Right cardiac atrium (tissue), 5 donors: Measurements from ENCODE around the gene TUBGCP4. TPM values are rescaled to one million over a fixed set of nuclear protein-coding genes. Genes with fewer than 3 reads are reported as not detected.

Experiments
- ATAC-seq, 2 donors: fragments of 200-7000 bp; cut with Tn5 transposase; one replicate each; pipeline versions ENCODE4 v1.8.0 to v1.9.1; 2020; ENCODE audit warnings: moderate library complexity in 2 of 2, mild to moderate bottlenecking in 1 of 2
- DNase-seq, 3 donors: peaks; one replicate each; pipeline ENCODE4 v3.0.0-alpha.2; 2020
- H3K27ac ChIP-seq: one replicate; pipeline ENCODE4 v1.5.1; 2013; ENCODE audit warnings: mild to moderate bottlenecking, low read length, control low read depth, moderate library complexity
- H3K27me3 ChIP-seq: one replicate; pipeline ENCODE4 v1.6.1; 2013; ENCODE audit not compliant: control insufficient read depth, insufficient read depth
- H3K4me1 ChIP-seq: one replicate; pipeline ENCODE4 v1.6.1; 2013; ENCODE audit warnings: low read length; ENCODE audit not compliant: control insufficient read depth, insufficient read depth
- H3K4me3 ChIP-seq: one replicate; pipeline ENCODE4 v1.5.1; 2013; ENCODE audit warnings: low read length, control low read depth
- H3K9me3 ChIP-seq: one replicate; pipeline ENCODE4 v1.6.1; 2013; ENCODE audit warnings: low read length; ENCODE audit not compliant: control insufficient read depth
- WGBS: extraction: QIAGEN DNeasy Blood & Tissue Kit; methylation state at CpG from one replicate; pipeline ENCODE4 v1.1.7; 2013; 5-methylcytosine and 5-hydroxymethylcytosine counted together
- intact Hi-C, 4 donors: fragments of 100-400 bp; cut with DNase I; formaldehyde crosslinking; loops; one replicate each; pipeline versions ENCODE4 v1.11.0 to v1.14.0; 2022 to 2023
- polyA plus RNA-seq: library from polyadenylated mRNA; stranded (reverse); fragments of 200-250 nt; gene quantifications from one replicate; pipeline ENCODE4 v1.2.3, GENCODE V29; 2013
- total RNA-seq, 4 donors: library from RNA; stranded (reverse); fragmentation: NEBNext Ultra II Directional; extraction: Animal tissue kit (Norgen Biotek cat#: 25700); gene quantifications; one replicate each; pipeline ENCODE4 v1.2.1, GENCODE V29; 2021
- donor health status: healthy with polysubstance abuse.
- donor health status: DM: no; HTN: yes; CAD: no.
- donor health status: DM: no; HTN: no; CAD: no.
- donor health status: DM: no; HTN: yes; CAD: no; lungs with severe emphysema.
- donor health status: DM: yes; HTN: yes; CAD: no.

Gene TUBGCP4
- total and polyA plus RNA-seq, 5 donors = 5.2 to 12.4 (median 11.4) TPM

GRCh38 chr15:43434446-43434845, 63.5 kb downstream of the TUBGCP4 start:
- ATAC-seq (no peak), DNase-seq (no peak)
- intact Hi-C loops = no loop called here
- Histone ChIP-seq H3K9me3 (no peaks in the 10 kb centered on the region), H3K27ac (no peak overlapping the region), H3K27me3 (no peaks in the 10 kb centered on the region), H3K4me1 (no peaks in the 10 kb centered on the region), H3K4me3 (no peak overlapping the region)

- no peak for DNase-seq
- H3K27me3 ChIP-seq = no peaks in the 10 kb centered on the region
- intact Hi-C loops = no loop called here
- WGBS = 92% methylated on average over 7 of the region's 7 CpGs
- no peaks in the 10 kb centered on the region for H3K9me3 ChIP-seq
- H3K4me1 ChIP-seq = no peaks in the 10 kb centered on the region
- no peak overlapping the region for H3K4me3 ChIP-seq
- H3K27ac ChIP-seq = no peak overlapping the region
- no peak for ATAC-seq
These were observed 65.5 kb downstream of the TUBGCP4 start for GRCh38 chr15:43436395-43436794.

DNA sequence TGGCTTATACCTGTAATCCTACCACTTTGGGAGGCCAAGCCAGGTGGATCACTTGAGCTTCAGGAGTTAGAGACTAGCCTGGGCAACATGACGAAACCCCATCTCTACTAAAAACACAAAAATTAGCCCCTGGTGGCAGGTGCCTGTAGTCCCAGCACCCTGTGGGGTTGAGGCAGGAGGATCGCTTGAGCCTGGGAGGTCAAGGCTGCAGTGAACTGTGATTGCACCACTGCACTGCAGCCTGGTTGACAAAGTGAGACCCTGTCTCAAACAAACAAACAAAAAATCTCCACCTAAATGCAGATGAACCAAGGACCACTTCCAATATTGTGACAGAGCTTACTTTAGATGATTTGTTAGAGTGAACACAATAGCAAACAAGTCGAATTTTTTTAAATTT, 68.4 kb downstream of the TUBGCP4 start:
- intact Hi-C loops = no loop called here
- no peak for DNase-seq
- Histone ChIP-seq H3K9me3 (no peaks in the 10 kb centered on the region), H3K27me3 (no peaks in the 10 kb centered on the region), H3K4me1 (no peaks in the 10 kb centered on the region), H3K4me3 (no peak overlapping the region), H3K27ac (no peak overlapping the region)
- 85% methylated on average over 3 of the region's 3 CpGs for WGBS
- no peak for ATAC-seq

DNA sequence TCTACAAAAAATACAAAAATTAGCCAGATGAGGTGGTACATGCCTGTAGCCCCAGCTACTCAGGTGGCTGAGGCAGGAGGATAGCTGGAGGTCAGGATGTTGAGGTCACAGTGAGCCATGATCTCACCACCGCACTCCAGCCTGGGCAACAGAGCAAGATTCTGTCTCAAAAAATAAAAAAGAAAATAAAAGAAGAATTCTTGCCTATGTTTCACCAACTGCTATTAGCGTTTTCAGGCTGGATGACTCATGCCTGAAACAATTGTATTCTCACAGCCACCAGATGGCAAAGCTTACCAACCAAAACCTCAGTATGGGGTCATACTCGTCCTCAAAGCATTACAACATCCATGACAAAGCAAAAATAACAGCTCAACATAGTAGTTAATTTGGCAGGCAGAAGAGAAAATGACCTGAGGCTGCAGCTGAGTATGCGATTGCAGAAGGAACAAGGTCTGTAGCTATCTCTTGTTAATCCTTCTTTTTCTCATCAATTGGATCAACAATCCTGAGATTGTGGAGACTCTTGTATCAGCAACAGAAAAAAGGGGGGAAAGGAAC, 69.9 kb downstream of the TUBGCP4 start:
- Histone ChIP-seq H3K4me3 (no peak overlapping the region), H3K27ac (no peak overlapping the region), H3K4me1 (no peaks in the 10 kb centered on the region), H3K27me3 (no peaks in the 10 kb centered on the region), H3K9me3 (no peaks in the 10 kb centered on the region)
- DNase-seq (no peak), ATAC-seq (peak; percentile 96 to 97)
- intact Hi-C loops = no loop called here
- 20% methylated on average over 4 of the region's 4 CpGs for WGBS

- ATAC-seq = no peak
These were observed 70.4 kb downstream of the TUBGCP4 start for GRCh38 chr15:43441316-43441715.

DNA sequence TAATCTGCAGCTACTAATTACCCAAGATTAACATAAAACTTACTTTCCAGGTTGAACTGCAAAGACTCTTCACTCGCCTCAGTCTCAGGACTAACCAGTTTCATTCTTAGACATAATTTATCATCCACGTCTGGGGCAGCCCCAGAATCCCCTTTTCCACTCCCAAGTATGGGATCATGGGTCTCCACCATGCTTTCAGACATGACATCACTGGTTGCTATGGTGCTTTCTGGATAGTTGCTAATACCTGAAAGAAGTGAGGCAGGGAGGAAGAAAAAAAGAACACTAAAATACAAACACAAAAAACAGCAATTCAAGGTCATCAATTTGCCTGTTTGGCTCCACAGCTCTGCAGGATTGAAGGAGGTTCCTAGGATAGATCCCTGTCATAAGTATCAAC, 75.4 kb downstream of the TUBGCP4 start:
- intact Hi-C loops = no loop called here

More at GRCh38 chr15:43441316-43441715, 70.4 kb downstream of the TUBGCP4 start:
- intact Hi-C loops = no loop called here
- H3K27me3 ChIP-seq = no peaks in the 10 kb centered on the region
- no peak overlapping the region for H3K4me3 ChIP-seq
- no peaks in the 10 kb centered on the region for H3K4me1 ChIP-seq
- no peak overlapping the region for H3K27ac ChIP-seq
- DNase-seq = no peak
- H3K9me3 ChIP-seq = no peaks in the 10 kb centered on the region

DNA sequence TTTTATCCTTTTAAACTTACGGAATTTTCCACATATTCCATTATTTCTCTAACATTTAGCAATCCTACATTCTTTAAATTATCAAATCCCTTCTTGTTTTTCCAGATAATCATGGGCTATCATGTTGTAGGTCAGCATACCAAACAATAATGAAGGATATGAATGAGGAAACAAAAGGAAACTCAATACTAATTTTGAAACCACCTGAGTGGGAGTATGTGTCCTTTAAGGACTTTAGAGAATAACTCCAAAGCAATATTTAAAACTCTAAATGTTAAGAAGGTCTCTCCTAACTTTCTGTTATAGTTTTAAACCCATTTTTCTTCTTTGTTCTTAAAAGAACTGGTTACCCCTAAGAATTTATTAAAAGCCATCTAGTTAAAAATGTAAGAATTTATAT, 79.1 kb downstream of the TUBGCP4 start:
- Histone ChIP-seq H3K4me3 (no peak overlapping the region), H3K4me1 (no peaks in the 10 kb centered on the region), H3K27me3 (no peaks in the 10 kb centered on the region), H3K27ac (no peak overlapping the region), H3K9me3 (no peaks in the 10 kb centered on the region)
- 94% methylated on average over 1 of the region's 1 CpG for WGBS
- DNase-seq = no peak
- no peak for ATAC-seq
- intact Hi-C loops = no loop called here

More for the DNA sequence above, 75.4 kb downstream of the TUBGCP4 start:
- ATAC-seq (no peak), DNase-seq (no peak)
- H3K4me1 ChIP-seq = no peaks in the 10 kb centered on the region
- no peaks in the 10 kb centered on the region for H3K9me3 ChIP-seq
- no peaks in the 10 kb centered on the region for H3K27me3 ChIP-seq
- WGBS = 79% methylated on average over 2 of the region's 2 CpGs
- no peak overlapping the region for H3K4me3 ChIP-seq
- no peak overlapping the region for H3K27ac ChIP-seq

Other genes with a start within 250 kb of the TUBGCP4 start
- gene TMEM62, start 237.5 kb upstream of the TUBGCP4 start, total RNA-seq = 10 to 100 TPM in 3 of 4 donors, 1 to 10 TPM in 1; 9.8 to 11.2 (median 10.4) TPM
- 7.8 TPM for gene TMEM62, start 237.5 kb upstream of the TUBGCP4 start, polyA plus RNA-seq
- 10 to 100 TPM; 41.4 to 55.6 (median 53.7) TPM for gene CCNDBP1, start 185.7 kb upstream of the TUBGCP4 start, total RNA-seq
- 45.7 TPM for gene CCNDBP1, start 185.7 kb upstream of the TUBGCP4 start, polyA plus RNA-seq
- gene EPB42, start 150.1 kb upstream of the TUBGCP4 start, total RNA-seq = not detected
- gene EPB42, start 150.1 kb upstream of the TUBGCP4 start, polyA plus RNA-seq = not detected
- gene TGM5, start 104.2 kb upstream of the TUBGCP4 start, total RNA-seq = not detected
- 0.02 TPM for gene TGM5, start 104.2 kb upstream of the TUBGCP4 start, polyA plus RNA-seq
- gene TGM7, start 68.8 kb upstream of the TUBGCP4 start, total RNA-seq = not detected
- gene TGM7, start 68.8 kb upstream of the TUBGCP4 start, polyA plus RNA-seq = not detected
- 10 to 100 TPM in 1 of 4 donors, 1 to 10 TPM in 3; 7.9 to 10.4 (median 9.6) TPM for gene LCMT2, start 40.5 kb upstream of the TUBGCP4 start, total RNA-seq
- gene LCMT2, start 40.5 kb upstream of the TUBGCP4 start, polyA plus RNA-seq = 5.4 TPM
- gene ZSCAN29, start 58 bp upstream of the TUBGCP4 start, total RNA-seq = 10 to 100 TPM; 12.3 to 13.4 (median 12.5) TPM
- gene ZSCAN29, start 58 bp upstream of the TUBGCP4 start, polyA plus RNA-seq = 4.7 TPM
- 10 to 100 TPM; 30.4 to 44.4 (median 36.7) TPM for gene TP53BP1, start 122.1 kb downstream of the TUBGCP4 start, total RNA-seq
- gene TP53BP1, start 122.1 kb downstream of the TUBGCP4 start, polyA plus RNA-seq = 14.6 TPM
- gene MAP1A, start 146.5 kb downstream of the TUBGCP4 start, total RNA-seq = 10 to 100 TPM; 39.5 to 87.6 (median 58.9) TPM
- gene MAP1A, start 146.5 kb downstream of the TUBGCP4 start, polyA plus RNA-seq = 29.7 TPM
- 10 to 100 TPM; 17.6 to 26.7 (median 22.3) TPM for gene PPIP5K1, start 219.1 kb downstream of the TUBGCP4 start, total RNA-seq
- 6.8 TPM for gene PPIP5K1, start 219.1 kb downstream of the TUBGCP4 start, polyA plus RNA-seq
- gene CKMT1B, start 222.9 kb downstream of the TUBGCP4 start, total RNA-seq = 1 to 10 TPM in 1 of 4 donors, under 1 TPM in 3; 0.40 to 1.2 (median 0.57) TPM
- gene CKMT1B, start 222.9 kb downstream of the TUBGCP4 start, polyA plus RNA-seq = 2.7 TPM
- under 1 TPM in 2 of 4 donors, not detected in 2; 0.11 to 0.34 TPM for gene STRC, start 247.7 kb downstream of the TUBGCP4 start, total RNA-seq
- 0.09 TPM for gene STRC, start 247.7 kb downstream of the TUBGCP4 start, polyA plus RNA-seq